ENCODE data around the gene ATXN7L3.

ATXN7L3 gene

DNA sequence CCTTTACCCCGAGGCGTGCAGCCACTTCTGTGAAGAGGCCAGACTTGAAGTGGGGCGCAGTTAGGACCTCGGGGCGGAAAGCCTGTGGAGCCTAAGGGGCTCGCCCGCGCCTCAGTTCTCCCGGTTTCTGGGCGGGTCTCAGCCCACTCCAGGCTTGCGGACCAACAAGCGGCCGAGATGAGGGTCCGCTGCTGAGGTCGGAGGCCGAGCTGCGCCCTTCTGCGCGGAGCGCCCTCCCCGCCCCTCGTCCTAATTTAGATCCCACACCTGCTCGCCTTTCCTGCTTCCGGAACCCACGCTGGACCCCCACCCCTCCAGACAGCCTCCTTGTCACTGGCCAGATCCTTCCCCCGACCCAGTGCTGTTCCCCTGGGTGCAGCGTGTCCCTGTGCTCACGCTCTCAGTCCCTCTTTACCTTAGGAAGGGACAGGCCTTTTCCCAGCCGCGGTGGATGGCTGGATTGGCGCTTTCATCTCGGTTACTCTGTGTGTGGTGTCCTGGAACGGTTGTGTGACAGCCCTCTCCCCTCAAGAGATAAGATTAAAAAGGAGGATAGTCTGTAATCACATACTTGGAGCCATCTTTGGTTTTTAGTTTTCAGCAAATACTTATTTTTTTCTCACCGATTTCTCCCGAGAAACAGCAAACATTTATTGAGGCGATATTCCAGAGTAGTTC, 933 bp upstream of the ATXN7L3 start:
- Mint-ChIP-seq H3K4me3 (peak overlapping the region; percentile 92), H3K27ac (peak overlapping the region; percentile 97), H3K4me1 (ENCODE audit: low read depth) (peaks cover 71% of the 10 kb centered on the region), H3K9me3 (no peaks in the 10 kb centered on the region), H3K27me3 (no peaks in the 10 kb centered on the region), H3K36me3 (ENCODE audit: low read depth) (peaks cover 41% of the 10 kb centered on the region)
- intact Hi-C loops (cut with micrococcal nuclease) = loop anchor here (1.0 to 10.0 kb wide), 3 partner anchors 14 to 304 kb away; partner anchors contain the start of genes GPATCH8, TMUB2 and UBTF

GRCh38 chr17:44198721-44199552, 747 bp downstream of the ATXN7L3 start:
- intact Hi-C loops (cut with micrococcal nuclease) = no loop called here
- no peaks in the 10 kb centered on the region for H3K27me3 Mint-ChIP-seq
- peak overlapping the region; percentile 83 for H3K4me3 Mint-ChIP-seq
- H3K27ac Mint-ChIP-seq = peak overlapping the region; percentile 94
- peaks cover 58% of the 10 kb centered on the region for H3K36me3 Mint-ChIP-seq (ENCODE audit: low read depth)
- H3K9me3 Mint-ChIP-seq = no peaks in the 10 kb centered on the region
- H3K4me1 Mint-ChIP-seq (ENCODE audit: low read depth) = peaks cover 72% of the 10 kb centered on the region

- Mint-ChIP-seq H3K36me3 (ENCODE audit: low read depth) (peaks cover 66% of the 10 kb centered on the region), H3K27ac (peak overlapping the region; percentile 94), H3K4me1 (ENCODE audit: low read depth) (peaks cover 72% of the 10 kb centered on the region), H3K4me3 (peak overlapping the region; percentile 83), H3K27me3 (no peaks in the 10 kb centered on the region), H3K9me3 (no peaks in the 10 kb centered on the region)
- intact Hi-C loops (cut with micrococcal nuclease) = no loop called here
Measured at GRCh38 chr17:44197980-44198720, 1.5 kb downstream of the ATXN7L3 start.

- Mint-ChIP-seq H3K36me3 (ENCODE audit: low read depth) (peaks cover 76% of the 10 kb centered on the region), H3K27me3 (no peaks in the 10 kb centered on the region), H3K4me1 (ENCODE audit: low read depth) (peaks cover 72% of the 10 kb centered on the region), H3K27ac (peak overlapping the region; percentile 94), H3K9me3 (no peaks in the 10 kb centered on the region), H3K4me3 (peak overlapping the region; percentile 83)
- intact Hi-C loops (cut with micrococcal nuclease) = no loop called here
Measured at GRCh38 chr17:44197107-44197506, 2.6 kb downstream of the ATXN7L3 start.

- H3K4me3 Mint-ChIP-seq = no peak overlapping the region
- no peaks in the 10 kb centered on the region for H3K27me3 Mint-ChIP-seq
- intact Hi-C loops (cut with micrococcal nuclease) = no loop called here
- H3K4me1 Mint-ChIP-seq (ENCODE audit: low read depth) = peaks cover 81% of the 10 kb centered on the region
- H3K27ac Mint-ChIP-seq = peak overlapping the region; percentile 82
- H3K36me3 Mint-ChIP-seq (ENCODE audit: low read depth) = peaks cover 97% of the 10 kb centered on the region
- H3K9me3 Mint-ChIP-seq = no peaks in the 10 kb centered on the region
Measured at GRCh38 chr17:44193326-44194084, 6.2 kb downstream of the ATXN7L3 start.

DNA sequence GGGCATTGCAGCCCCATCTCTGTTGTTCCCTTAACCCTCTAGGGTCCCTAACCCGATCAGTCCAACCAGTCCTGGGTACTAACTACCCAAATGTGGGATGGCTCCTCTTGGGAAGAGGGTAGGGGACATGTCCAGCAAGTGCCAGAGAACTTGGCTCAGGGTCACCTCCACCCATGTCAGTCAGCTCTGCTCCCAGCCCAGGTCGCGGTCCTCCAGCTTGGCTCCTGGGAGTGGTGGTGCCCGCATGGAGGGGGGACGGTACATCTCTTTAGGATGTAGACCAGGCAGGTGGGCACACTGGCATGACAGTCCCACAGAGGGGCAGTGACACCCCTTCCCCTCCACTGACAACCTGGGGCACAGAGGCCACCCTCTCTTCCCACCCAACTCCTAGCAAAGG, 6.9 kb downstream of the ATXN7L3 start:
- Mint-ChIP-seq H3K4me3 (no peak overlapping the region), H3K27me3 (no peaks in the 10 kb centered on the region), H3K36me3 (ENCODE audit: low read depth) (peaks cover 92% of the 10 kb centered on the region), H3K4me1 (ENCODE audit: low read depth) (peaks cover 82% of the 10 kb centered on the region), H3K9me3 (no peaks in the 10 kb centered on the region), H3K27ac (peak overlapping the region; percentile 82)
- intact Hi-C loops (cut with micrococcal nuclease) = no loop called here

DNA sequence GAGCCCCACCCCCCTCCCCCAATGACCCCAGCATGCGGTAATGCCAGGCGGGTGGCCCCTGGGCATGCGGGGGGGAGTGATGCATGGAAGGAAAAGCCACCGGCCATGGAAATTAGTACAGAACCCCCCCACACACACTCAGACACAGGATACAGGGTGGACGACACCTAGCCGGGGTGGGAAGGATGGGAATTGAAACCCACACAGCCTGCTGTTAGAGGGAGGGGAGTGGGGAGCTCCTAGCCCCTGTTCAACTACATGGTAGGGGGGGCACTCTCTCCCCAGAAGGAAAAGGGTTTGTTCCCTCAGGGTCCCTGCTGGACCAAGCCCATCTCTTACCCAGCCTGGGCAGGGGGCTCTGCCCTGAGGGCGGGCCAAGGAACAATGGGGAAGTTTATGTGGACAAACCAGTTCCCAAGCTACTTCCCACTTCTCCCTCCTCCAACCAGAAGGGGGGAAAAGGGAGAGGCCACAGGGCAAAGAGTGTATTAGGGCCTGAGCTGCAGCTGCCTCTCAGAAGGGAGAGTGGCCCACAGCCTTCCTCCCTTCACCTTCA, 7.7 kb downstream of the ATXN7L3 start:
- Mint-ChIP-seq H3K4me1 (ENCODE audit: low read depth) (peaks cover 75% of the 10 kb centered on the region), H3K9me3 (no peaks in the 10 kb centered on the region), H3K27ac (peak overlapping the region; percentile 82), H3K36me3 (ENCODE audit: low read depth) (peaks cover 89% of the 10 kb centered on the region), H3K4me3 (peak overlapping the region; percentile 32), H3K27me3 (no peaks in the 10 kb centered on the region)
- intact Hi-C loops (cut with micrococcal nuclease) = no loop called here

GRCh38 chr17:44191369-44191768, 8.3 kb downstream of the ATXN7L3 start:
- intact Hi-C loops (cut with micrococcal nuclease) = no loop called here

GRCh38 chr17:44190481-44190880, 9.2 kb downstream of the ATXN7L3 start:
- Mint-ChIP-seq H3K4me1 (ENCODE audit: low read depth) (peaks cover 65% of the 10 kb centered on the region), H3K4me3 (no peak overlapping the region), H3K27me3 (no peaks in the 10 kb centered on the region), H3K9me3 (no peaks in the 10 kb centered on the region), H3K36me3 (ENCODE audit: low read depth) (peaks cover 84% of the 10 kb centered on the region), H3K27ac (no peak overlapping the region)
- intact Hi-C loops (cut with micrococcal nuclease) = no loop called here

More at GRCh38 chr17:44191369-44191768, 8.3 kb downstream of the ATXN7L3 start:
- peaks cover 69% of the 10 kb centered on the region for H3K4me1 Mint-ChIP-seq (ENCODE audit: low read depth)
- no peaks in the 10 kb centered on the region for H3K27me3 Mint-ChIP-seq
- H3K4me3 Mint-ChIP-seq = no peak overlapping the region
- H3K27ac Mint-ChIP-seq = peak overlapping the region; percentile 82
- peaks cover 89% of the 10 kb centered on the region for H3K36me3 Mint-ChIP-seq (ENCODE audit: low read depth)
- no peaks in the 10 kb centered on the region for H3K9me3 Mint-ChIP-seq

DNA sequence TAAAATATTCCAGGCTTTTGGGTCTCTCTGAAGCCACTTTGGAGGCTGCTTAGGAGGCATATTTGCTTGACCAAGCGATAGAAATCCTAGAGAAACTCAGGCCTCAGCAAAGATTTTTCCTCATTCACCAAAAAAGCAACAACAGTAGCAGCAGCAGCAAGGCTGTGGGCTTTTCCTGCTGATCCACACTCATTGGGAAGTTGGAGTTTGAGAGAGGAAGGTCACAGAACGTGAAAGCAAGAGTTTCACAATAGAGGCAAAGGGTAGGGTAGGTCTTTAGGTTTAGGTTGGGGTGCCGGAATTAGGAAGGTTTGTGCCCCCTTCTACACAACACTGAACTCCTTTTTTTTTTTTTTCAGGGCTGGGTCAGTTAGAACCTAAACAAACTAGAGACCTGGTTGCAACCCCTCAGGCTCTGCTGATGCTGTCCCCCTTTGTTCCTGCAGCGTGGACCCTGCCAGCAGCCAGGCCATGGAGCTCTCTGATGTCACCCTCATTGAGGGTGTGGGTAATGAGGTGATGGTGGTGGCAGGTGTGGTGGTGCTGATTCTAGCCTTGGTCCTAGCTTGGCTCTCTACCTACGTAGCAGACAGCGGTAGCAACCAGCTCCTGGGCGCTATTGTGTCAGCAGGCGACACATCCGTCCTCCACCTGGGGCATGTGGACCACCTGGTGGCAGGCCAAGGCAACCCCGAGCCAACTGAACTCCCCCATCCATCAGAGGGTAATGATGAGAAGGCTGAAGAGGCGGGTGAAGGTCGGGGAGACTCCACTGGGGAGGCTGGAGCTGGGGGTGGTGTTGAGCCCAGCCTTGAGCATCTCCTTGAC, 10.9 kb downstream of the ATXN7L3 start:
- peaks cover 71% of the 10 kb centered on the region for H3K4me1 Mint-ChIP-seq (ENCODE audit: low read depth)
- H3K36me3 Mint-ChIP-seq (ENCODE audit: low read depth) = peaks cover 76% of the 10 kb centered on the region
- peak overlapping the region; percentile 99 for H3K27ac Mint-ChIP-seq
- peak overlapping the region; percentile 99 for H3K4me3 Mint-ChIP-seq
- no peaks in the 10 kb centered on the region for H3K9me3 Mint-ChIP-seq
- intact Hi-C loops (cut with micrococcal nuclease) = loop anchor here (5.0 kb wide), 1 partner anchor 46 kb away; the partner anchor contains the start of gene HROB
- H3K27me3 Mint-ChIP-seq = no peaks in the 10 kb centered on the region

GRCh38 chr17:44187131-44187899, 12.4 kb downstream of the ATXN7L3 start:
- H3K27ac Mint-ChIP-seq = peak overlapping the region; percentile 99
- peaks cover 56% of the 10 kb centered on the region for H3K4me1 Mint-ChIP-seq (ENCODE audit: low read depth)
- H3K4me3 Mint-ChIP-seq = peak overlapping the region; percentile 99
- intact Hi-C loops (cut with micrococcal nuclease) = loop anchor here (5.0 kb wide), 1 partner anchor 45 kb away; the partner anchor contains the start of gene HROB
- H3K27me3 Mint-ChIP-seq = no peaks in the 10 kb centered on the region
- H3K36me3 Mint-ChIP-seq (ENCODE audit: low read depth) = peaks cover 76% of the 10 kb centered on the region
- no peaks in the 10 kb centered on the region for H3K9me3 Mint-ChIP-seq
